GM04504 (cell line): Measurements from ENCODE around the gene ANKRD17.
"Not testable (repeated sequence)": the region's sequence is repeated elsewhere in the genome, so short reads cannot be mapped to it uniquely, and the experiment has no call there.

ENCODE experiments used
- DNase-seq: peaks from one replicate; pipeline ENCODE4 v3.0.0-alpha.2; 2012; ENCODE audit warnings: low read depth

The ANKRD17 gene

GRCh38 chr4:73248416-73248815 is 10.2 kb downstream of the ANKRD17 start:
- DNase-seq: no peak

DNA sequence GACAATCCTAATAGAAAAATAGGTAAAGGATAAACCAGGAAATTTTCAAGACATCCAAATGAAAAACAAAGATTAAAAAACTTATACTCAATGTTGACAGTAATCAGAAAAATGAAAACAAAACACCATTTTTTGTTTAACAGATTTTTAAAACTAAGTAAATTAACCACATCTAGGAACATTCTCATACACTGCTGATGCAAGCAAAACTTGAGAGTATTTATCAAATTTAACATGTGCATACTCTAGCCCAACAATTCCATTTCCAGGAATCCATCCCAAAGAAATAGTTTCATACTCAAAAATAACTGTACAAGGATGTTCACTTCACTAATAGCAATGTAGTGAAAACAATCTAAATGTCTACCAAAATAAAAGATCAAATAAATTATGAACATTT is 11.5 kb downstream of the ANKRD17 start:
- DNase-seq: no peak

DNA sequence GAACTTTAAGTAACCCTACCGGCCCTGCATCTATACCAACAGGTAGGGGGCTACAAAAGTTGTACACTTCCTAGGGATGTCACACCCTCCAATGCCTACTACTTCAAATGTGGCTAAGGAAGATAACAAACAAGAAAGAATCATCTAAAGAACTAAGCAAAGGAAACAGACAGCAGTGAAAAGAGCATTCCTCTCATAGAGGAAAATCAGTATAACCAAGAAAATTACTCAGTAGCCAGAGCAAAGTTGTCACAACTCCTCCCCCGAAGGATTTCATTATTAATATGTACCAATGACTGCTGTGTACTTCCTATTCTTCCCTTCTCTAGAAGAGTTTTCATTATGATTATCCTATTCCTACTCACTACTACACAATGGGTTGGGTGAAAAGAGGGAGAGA is 12.6 kb downstream of the ANKRD17 start:
- no peak for DNase-seq

DNA sequence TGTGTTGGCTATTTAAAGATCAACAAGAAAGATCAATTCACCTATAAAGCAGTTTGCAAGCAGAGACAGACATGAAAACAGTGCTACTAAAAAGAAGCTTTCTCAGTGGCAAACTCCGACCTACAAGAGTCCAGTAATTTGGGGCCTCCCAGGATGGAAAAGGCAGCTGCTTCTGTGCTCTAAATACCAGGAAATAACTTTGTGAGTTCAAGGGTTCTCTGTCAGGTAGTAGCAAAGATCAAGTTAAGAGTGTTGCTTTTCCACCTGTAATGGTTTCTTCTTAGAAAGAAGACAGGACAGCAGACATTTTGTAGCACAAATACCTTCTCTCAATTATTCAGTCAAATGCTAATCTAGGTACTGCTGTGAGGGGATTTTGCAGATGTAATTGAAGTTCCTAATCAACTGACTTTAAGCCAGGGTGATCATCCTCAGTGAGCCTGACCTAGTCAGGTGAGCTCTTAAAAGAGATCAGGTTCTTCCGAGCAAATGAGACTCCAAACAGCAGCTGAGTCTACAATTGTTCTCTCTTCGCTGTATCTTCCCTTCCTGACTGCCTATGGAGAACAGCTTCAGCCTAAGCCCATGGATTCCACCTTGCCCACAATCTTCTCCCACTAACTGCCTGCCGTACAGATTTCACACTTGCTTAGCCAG is 13.5 kb downstream of the ANKRD17 start:
- DNase-seq: no peak

DNA sequence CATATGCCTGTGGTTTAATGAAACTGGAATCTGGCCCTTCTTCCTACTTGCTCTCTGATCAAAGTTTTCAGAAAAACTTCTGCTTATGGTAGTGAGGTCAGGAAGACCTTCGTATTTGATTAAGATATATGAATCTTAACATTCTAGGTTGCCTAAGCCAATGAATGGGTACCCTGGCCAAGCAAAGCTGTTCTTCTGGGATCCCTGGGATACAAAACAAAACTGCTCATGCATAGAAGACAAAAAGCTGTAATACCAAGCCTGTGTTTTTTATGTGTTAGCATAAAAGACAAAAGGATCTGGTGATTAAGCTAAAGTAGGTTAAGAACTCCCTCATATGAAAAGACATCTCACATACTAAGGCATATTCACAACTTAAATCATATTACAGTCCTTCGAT is 21.6 kb downstream of the ANKRD17 start:
- no peak for DNase-seq

DNA sequence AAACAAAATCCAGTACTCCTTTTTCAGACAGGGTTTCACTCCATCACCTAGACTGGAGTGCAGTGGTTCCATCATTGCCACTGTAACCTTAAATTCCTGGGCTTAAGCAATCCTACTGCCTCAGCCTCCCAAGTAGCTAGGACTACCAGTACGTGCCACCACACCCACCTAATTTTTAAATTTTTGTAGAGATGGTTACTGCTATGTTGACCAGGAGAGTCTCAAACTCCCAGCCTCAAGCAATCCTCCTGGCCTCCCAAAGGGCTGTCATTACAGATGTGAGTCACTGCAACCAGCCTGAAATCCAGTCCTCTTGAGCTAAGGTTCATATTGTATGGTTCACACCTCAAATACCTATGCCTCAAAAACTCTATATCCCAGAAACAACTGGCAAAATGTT is 22.4 kb downstream of the ANKRD17 start:
- DNase-seq: no peak

DNA sequence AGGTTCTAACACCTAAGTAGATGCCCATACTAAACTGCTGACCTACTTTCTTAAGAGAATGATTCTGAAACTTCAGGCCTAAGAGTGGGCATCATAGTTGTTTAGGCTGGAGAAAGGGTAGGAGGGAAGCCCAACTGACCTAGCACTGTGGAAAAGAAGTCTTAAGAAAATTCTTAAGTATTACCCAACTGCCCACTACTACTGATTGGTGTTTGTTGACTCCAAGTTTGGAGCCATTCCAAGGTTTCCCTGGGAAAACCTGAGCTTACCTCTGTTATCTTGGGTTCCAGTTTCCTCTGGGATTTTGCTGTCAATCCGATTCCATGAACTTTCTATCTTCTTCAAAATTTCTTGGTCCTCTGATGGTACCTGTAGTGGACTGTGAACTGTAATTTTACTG is 23.9 kb downstream of the ANKRD17 start:
- DNase-seq: no peak

GRCh38 chr4:73231518-73232487 is 26.8 kb downstream of the ANKRD17 start:
- DNase-seq: no peak

DNA sequence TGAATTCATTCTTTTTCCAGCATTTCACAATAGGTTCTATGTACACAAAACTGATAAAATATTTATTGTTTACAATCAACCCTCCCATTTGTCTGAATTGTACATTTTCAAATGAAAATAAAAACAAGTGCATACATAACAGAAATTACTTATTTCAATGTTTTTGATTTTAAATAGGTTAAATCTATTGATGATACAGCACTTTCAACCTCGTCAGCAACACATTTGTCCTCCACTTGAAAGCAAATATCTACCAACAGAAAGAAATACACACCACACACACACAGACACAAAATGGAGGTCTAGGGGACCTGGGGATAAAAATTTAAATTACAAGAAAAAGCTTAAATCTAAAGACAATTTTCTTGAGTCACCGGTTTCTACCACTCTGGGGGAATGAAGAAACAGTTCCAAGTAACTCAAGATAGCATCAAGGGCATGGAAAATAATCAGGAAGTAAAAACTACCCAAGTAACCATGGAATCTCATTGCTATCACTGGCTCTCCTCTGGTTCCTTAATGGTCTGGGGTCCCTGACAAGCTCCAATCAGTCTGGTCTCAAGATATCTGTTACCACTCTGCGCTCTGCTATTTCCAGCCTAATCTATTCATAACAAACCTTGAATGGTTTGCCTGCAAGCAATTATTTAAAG is 27.6 kb downstream of the ANKRD17 start:
- no peak for DNase-seq

DNA sequence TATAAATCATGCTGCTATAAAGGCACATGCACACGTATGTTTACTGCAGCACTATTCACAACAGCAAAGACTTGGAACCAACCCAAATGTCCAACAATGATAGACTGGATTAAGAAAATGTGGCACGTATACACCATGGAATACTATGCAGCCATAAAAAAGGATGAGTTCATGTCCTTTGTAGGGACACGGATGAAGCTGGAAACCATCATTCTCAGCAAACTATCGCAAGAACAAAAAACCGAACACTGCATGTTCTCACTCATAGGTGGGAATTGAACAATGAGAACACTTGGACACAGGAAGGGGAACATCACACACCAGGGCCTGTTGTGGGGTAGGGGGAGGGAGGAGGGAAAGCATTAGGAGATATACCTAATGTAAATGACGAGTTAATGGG is 29.8 kb downstream of the ANKRD17 start:
- DNase-seq: not testable (repeated sequence)

- DNase-seq: no peak
These were observed 33.7 kb downstream of the ANKRD17 start for GRCh38 chr4:73224886-73225285.

DNA sequence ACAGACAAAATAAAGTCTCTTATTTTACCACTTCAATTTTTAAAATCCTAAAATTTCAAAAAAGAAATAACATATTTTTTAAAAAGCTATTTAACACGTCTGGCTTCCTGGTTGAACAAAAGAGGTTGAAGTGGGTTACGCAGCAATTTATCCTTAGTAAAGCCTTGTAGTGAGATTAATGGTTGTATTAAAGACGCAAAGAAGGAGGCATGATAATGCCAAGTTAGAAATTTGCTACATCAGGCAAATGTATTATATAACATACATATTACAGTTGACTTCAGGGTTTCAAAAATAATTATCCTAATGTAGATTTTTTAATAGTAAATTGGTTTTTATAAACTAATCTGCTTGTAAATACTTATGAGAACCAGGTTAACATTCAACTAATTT is 35.3 kb downstream of the ANKRD17 start:
- DNase-seq: no peak

GRCh38 chr4:73222466-73223257 is 35.9 kb downstream of the ANKRD17 start:
- DNase-seq: peak; percentile 83

GRCh38 chr4:73221734-73222133 is 36.9 kb downstream of the ANKRD17 start:
- DNase-seq: no peak

DNA sequence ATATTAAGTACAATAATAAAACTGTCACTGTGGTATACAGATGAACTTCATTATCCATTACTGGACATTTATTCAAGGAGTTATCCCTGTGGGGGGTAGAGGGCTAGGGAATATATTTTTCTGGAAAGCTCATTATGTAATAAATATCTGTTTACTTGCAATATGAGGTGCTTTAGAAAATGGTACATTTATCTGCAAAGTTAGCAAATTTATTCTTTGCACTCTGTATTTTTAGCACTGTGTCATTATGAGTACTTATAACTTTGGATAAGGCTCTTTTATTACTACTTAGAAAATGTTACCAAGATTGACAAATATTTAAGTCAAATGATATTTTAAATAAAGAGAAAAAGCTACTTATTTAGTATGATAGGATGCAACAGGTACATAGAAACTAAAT is 37.8 kb downstream of the ANKRD17 start:
- DNase-seq: no peak

DNA sequence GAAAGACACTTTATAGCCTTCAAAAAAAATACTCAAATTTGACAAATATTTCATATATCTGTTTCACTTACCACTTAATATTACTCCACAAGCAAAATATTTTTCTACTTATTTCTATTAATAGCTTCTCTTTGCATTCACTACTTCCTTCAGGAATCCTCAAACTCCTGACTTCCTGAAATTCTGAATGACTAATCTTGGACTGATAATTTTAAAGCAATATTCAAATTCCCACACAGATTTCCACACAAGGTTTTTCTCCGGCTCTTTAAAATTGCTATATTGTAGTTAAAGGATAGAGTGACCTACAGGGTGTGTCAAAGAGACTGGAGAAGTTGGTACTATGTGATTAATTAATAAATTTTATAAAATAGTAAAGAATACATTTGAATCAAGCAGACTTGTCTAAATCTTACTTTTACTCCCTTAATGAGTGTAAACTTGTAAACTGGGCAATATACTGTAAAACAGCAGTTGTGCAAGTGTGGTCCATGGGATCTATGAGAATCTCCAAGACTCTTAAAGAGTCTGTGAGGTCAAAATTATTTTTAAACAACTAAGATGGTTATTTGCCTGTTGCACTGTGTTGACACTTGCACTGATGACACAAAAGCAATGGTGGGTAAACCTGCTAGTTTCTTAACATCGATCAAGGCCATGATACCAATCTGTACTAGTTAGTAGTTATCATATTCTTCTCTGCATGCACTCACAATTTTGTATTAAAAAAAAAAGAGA is 44.5 kb downstream of the ANKRD17 start:
- no peak for DNase-seq

- no peak for DNase-seq
These were observed 45.4 kb downstream of the ANKRD17 start for GRCh38 chr4:73212982-73213730.

DNA sequence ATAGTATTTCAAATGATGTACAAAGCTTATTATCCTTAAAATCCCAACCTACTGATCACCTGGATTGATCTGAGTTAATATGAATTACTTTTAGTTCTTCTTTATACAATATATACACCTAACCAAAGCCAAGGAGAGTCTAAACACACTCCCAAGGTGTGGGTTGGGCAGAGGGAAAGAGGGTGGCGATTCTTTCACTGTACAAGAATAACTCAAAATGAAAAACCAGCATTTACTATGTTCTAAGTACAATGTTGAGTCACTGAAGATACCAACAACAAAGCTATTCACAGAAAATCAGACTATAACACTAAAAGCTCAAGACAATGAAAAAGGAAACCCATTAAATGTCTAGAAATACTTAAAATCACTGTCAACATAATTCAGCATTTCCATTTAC is 46.6 kb downstream of the ANKRD17 start:
- DNase-seq: no peak

GRCh38 chr4:73208376-73208775 is 50.2 kb downstream of the ANKRD17 start:
- peak; percentile 12 for DNase-seq

GRCh38 chr4:73206236-73206635 is 52.4 kb downstream of the ANKRD17 start:
- no peak for DNase-seq

- DNase-seq: no peak
These were observed 53.1 kb downstream of the ANKRD17 start for GRCh38 chr4:73205482-73205881.
